Skeletal muscle tissue (tissue), 4 donors: ENCODE measurements around the gene AGXT. TPM values are rescaled to one million over a fixed set of nuclear protein-coding genes. Genes with fewer than 3 reads are reported as not detected.

Experiments used
- H3K27ac ChIP-seq: one replicate; pipeline ENCODE4 v1.7.0; 2013; ENCODE audit warnings: mild to moderate bottlenecking, low read depth, low read length, inconsistent platforms
- H3K27me3 ChIP-seq, 3 donors: one replicate each; pipeline ENCODE4 v1.7.0; 2013; ENCODE audit warnings: low read length in 3 of 3; ENCODE audit not compliant: control insufficient read depth in 3 of 3, insufficient read depth in 3 of 3
- H3K36me3 ChIP-seq, 3 donors: one replicate each; pipeline ENCODE4 v1.7.0; 2013; ENCODE audit warnings: low read length in 3 of 3; ENCODE audit not compliant: control insufficient read depth in 3 of 3, insufficient read depth in 3 of 3
- H3K4me1 ChIP-seq, 3 donors: one replicate each; pipeline ENCODE4 v1.7.0; 2013; ENCODE audit warnings: low read length in 3 of 3, mild to moderate bottlenecking in 3 of 3; ENCODE audit not compliant: control insufficient read depth in 3 of 3, insufficient read depth in 3 of 3
- H3K4me3 ChIP-seq, 3 donors: one replicate each; pipeline ENCODE4 v1.7.0; 2013; ENCODE audit warnings: low read length in 3 of 3
- H3K9ac ChIP-seq, 3 donors: one replicate each; pipeline ENCODE4 v1.7.0; 2013; ENCODE audit warnings: low read length in 3 of 3, mild to moderate bottlenecking in 3 of 3, moderate library complexity in 2 of 3, low read depth in 1 of 3
- H3K9me3 ChIP-seq, 3 donors: one replicate each; pipeline ENCODE4 v1.7.0; 2013; ENCODE audit warnings: low read length in 3 of 3; ENCODE audit not compliant: control insufficient read depth in 3 of 3
- total RNA-seq: library from RNA; depleted of rRNA; stranded (reverse); fragments of >200 nt; gene quantifications from one replicate; pipeline ENCODE4 v1.2.3, GENCODE V29; 2014
- donor health status: Osteomylitis.

Gene AGXT
- total RNA-seq, 1 donor from 2014 or later, result not detected

- Histone ChIP-seq H3K9ac (no peak overlapping the region), H3K4me1 (no peaks in the 10 kb centered on the region), H3K27me3 (peaks cover 16 to 21% (median 18%) of the 10 kb centered on the region in 3 donors), H3K4me3 (no peak overlapping the region), H3K36me3 (no peaks in the 10 kb centered on the region), H3K9me3 (no peaks in the 10 kb centered on the region), H3K27ac (no peak overlapping the region)
These were observed 36.7 kb downstream of the AGXT start for GRCh38 chr2:240905176-240905781.

DNA sequence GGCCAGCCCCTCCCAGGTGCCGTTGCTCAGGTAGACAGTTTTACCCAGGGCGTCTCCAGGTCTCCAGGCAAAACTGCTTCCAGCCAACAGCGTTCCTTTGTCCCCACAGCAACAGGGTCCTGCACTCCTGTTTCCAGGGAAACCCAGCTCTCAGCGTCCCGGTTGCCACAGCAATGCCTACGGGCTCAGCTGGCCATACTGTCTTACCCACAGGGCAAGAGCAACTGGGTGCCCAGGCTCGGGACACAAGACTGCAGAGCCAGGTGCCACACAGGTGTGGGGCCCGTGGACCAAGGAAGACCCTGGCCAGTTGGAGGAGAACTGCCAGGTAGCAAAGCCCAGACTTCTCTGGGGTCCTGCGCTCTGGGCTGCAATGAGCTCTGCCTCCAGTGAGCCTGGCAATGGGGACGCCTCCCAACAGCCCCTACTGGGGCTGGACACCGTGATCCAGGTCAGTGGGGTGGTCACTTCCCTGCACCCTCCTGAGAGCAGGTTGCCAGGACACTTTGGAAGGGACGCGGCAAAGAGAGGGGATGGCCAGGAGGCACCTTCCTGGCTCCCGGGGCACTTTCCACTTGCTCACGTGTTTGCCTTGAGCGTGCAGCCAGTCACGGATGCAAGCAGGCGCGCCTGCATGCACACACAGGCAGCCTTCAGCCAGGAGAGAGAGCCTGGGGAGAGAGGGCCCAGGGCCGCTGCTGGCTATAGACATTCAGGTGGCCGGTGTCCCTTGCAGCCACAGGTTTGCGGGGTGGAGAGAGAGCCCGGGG is 37.7 kb downstream of the AGXT start, which contains the start of gene CROCC2:
Gene CROCC2 (plus strand): TSS at position 196 of the 770 bp plus-strand sequence. CDS start 178 bp downstream, at position 374.
- Histone ChIP-seq H3K36me3 (no peaks in the 10 kb centered on the region), H3K9ac (no peak within 1 kb of the TSS), H3K4me1 (no peaks in the 10 kb centered on the region), H3K27ac (no peak within 1 kb of the TSS), H3K9me3 (no peaks in the 10 kb centered on the region), H3K27me3 (peaks cover 16 to 21% (median 18%) of the 10 kb centered on the region in 3 donors), H3K4me3 (no peak within 1 kb of the TSS)

GRCh38 chr2:240906911-240907590 is 38.4 kb downstream of the AGXT start:
- Histone ChIP-seq H3K9ac (no peak overlapping the region), H3K4me3 (no peak overlapping the region), H3K4me1 (no peaks in the 10 kb centered on the region), H3K9me3 (no peaks in the 10 kb centered on the region), H3K36me3 (no peaks in the 10 kb centered on the region), H3K27ac (no peak overlapping the region), H3K27me3 (peaks cover 16 to 24% (median 18%) of the 10 kb centered on the region in 3 donors)

GRCh38 chr2:240909216-240909974 is 40.8 kb downstream of the AGXT start:
- Histone ChIP-seq H3K4me1 (peaks cover 9 to 12% (median 10%) of the 10 kb centered on the region in 3 donors), H3K9me3 (no peaks in the 10 kb centered on the region), H3K36me3 (no peaks in the 10 kb centered on the region), H3K27me3 (peaks cover 16 to 40% (median 18%) of the 10 kb centered on the region in 3 donors), H3K27ac (no peak overlapping the region), H3K4me3 (no peak overlapping the region), H3K9ac (no peak overlapping the region)

DNA sequence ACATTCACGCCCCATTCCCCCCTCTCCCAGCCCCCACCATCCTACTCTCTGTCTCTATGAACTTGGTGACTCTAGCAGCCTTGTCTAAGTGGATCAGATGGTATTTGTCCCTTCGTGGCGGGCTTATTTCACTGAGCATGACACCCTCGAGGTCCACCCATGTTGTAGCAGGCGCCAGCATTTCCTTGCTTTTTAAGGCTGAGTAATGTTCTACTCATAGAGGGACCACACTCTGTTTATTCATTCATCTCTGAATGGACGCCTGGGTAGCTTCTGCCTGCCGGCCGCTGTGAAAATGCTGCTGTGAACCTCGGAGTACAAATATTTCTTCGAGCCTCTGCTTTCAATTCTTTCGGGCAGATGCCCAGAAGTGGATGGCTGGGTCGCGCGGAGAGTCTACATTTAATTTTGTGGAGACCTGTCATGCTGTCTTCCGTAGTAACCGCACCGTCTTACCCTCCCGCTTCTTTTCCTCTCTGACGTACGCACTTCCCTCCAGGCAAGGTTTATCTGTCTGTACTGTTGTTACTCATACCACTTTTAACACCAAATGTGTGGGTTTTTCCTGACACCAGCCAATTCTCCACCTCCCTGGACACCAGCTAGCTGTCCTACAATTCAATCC is 43.1 kb downstream of the AGXT start:
- H3K36me3 ChIP-seq, result no peaks in the 10 kb centered on the region
- no peak overlapping the region for H3K4me3 ChIP-seq
- peaks cover 10 to 14% (median 11%) of the 10 kb centered on the region in 3 donors for H3K4me1 ChIP-seq
- H3K9ac ChIP-seq, result no peak overlapping the region
- H3K27me3 ChIP-seq, result peaks cover 17 to 47% (median 18%) of the 10 kb centered on the region in 3 donors
- no peak overlapping the region for H3K27ac ChIP-seq
- no peaks in the 10 kb centered on the region for H3K9me3 ChIP-seq

- peaks cover 11 to 41% (median 15%) of the 10 kb centered on the region in 3 donors for H3K27me3 ChIP-seq
- no peak overlapping the region for H3K27ac ChIP-seq
These were observed 44.5 kb downstream of the AGXT start for GRCh38 chr2:240912878-240913809.

GRCh38 chr2:240913810-240914644 is 45.4 kb downstream of the AGXT start:
- peak overlapping the region in 2 of 3 donors; percentile 2 to 23 for H3K4me3 ChIP-seq
- H3K27me3 ChIP-seq, result peaks cover 11 to 41% (median 15%) of the 10 kb centered on the region in 3 donors
- H3K36me3 ChIP-seq, result no peaks in the 10 kb centered on the region
- peaks cover 10 to 21% (median 13%) of the 10 kb centered on the region in 3 donors for H3K4me1 ChIP-seq
- H3K27ac ChIP-seq, result no peak overlapping the region
- H3K9me3 ChIP-seq, result no peaks in the 10 kb centered on the region
- H3K9ac ChIP-seq, result no peak overlapping the region

More at GRCh38 chr2:240912878-240913809, 44.5 kb downstream of the AGXT start:
- no peak overlapping the region for H3K9ac ChIP-seq
- H3K4me1 ChIP-seq, result peaks cover 10 to 21% (median 13%) of the 10 kb centered on the region in 3 donors
- no peaks in the 10 kb centered on the region for H3K36me3 ChIP-seq
- H3K9me3 ChIP-seq, result no peaks in the 10 kb centered on the region
- no peak overlapping the region for H3K4me3 ChIP-seq
